Caco-2 (cell line): Measurements from ENCODE around the gene TEF. TPM values are rescaled to one million over a fixed set of nuclear protein-coding genes. Genes with fewer than 3 reads are reported as not detected.

Source experiments
- BruUV-seq: library from RNA; stranded (reverse); fragments of 400-500 nt; replicated peaks from 2 replicates; lab custom pipeline; 2021; lab: Mats Ljungman, UMichigan
- CTCF ChIA-PET: fragments of 300-600 bp; sonication (Branson Sonifier 250); formaldehyde crosslinking; loops from one replicate; lab custom pipeline; 2022; ENCODE audit warnings: antibody characterized with exemption; lab: Charles Lee
- POLR2A ChIA-PET: fragments of 300-600 bp; sonication (Branson Sonifier 250); formaldehyde crosslinking; loops from one replicate; lab custom pipeline; 2022; ENCODE audit warnings: antibody characterized with exemption; lab: Charles Lee
- DNase-seq, 2 experiments: peaks; one replicate each; pipeline versions ENCODE4 v3.0.0 to v3.0.0-alpha.2; 2020 to 2022
- H3K27me3 ChIP-seq: replicated peaks from 2 replicates; pipeline ENCODE4 v1.6.0; 2011; ENCODE audit warnings: low read length; ENCODE audit not compliant: control insufficient read depth, insufficient read depth
- H3K36me3 ChIP-seq: 2 replicates; pipeline ENCODE4 v1.5.1; 2011; ENCODE audit warnings: low read length; ENCODE audit not compliant: control insufficient read depth, insufficient read depth
- H3K4me1 ChIP-seq: fragments of 250-450 bp; sonication (Bioruptor Pico); 2 replicates; pipeline ENCODE4 v1.5.1; 2020; ENCODE audit warnings: mild to moderate bottlenecking
- H3K4me3 ChIP-seq: 2 replicates; pipeline ENCODE4 v1.5.1; 2011; ENCODE audit warnings: low read depth, mild to moderate bottlenecking, control low read depth, low read length
- H3K9me3 ChIP-seq: fragments of 250-450 bp; sonication (Bioruptor Pico); 2 replicates; pipeline ENCODE4 v1.5.1; 2020; ENCODE audit warnings: mild to moderate bottlenecking, moderate library complexity
- H3K27ac Mint-ChIP-seq: one replicate; pipeline ENCODE4 v1.8.0; 2022; ENCODE audit warnings: mixed read lengths; ENCODE audit not compliant: unreplicated experiment
- H3K27me3 Mint-ChIP-seq: one replicate; pipeline ENCODE4 v1.8.0; 2022; ENCODE audit warnings: mixed read lengths; ENCODE audit not compliant: insufficient read depth, unreplicated experiment
- H3K36me3 Mint-ChIP-seq: one replicate; pipeline ENCODE4 v1.8.0; 2022; ENCODE audit warnings: mild to moderate bottlenecking, mixed read lengths; ENCODE audit not compliant: insufficient read depth, unreplicated experiment
- H3K4me1 Mint-ChIP-seq: one replicate; pipeline ENCODE4 v1.8.0; 2022; ENCODE audit warnings: low read depth, mixed read lengths; ENCODE audit not compliant: unreplicated experiment
- H3K4me3 Mint-ChIP-seq: one replicate; pipeline ENCODE4 v1.8.0; 2022; ENCODE audit warnings: mild to moderate bottlenecking, moderate library complexity, mixed read lengths; ENCODE audit not compliant: unreplicated experiment
- H3K9me3 Mint-ChIP-seq: one replicate; pipeline ENCODE4 v1.8.0; 2022; ENCODE audit warnings: mixed read lengths; ENCODE audit not compliant: unreplicated experiment
- CTCF ChIP-seq, 2 experiments: fragments of 200-600 bp in 1 of 2; IDR thresholded peaks; 1 replicate in 1 of 2; 2 replicates in 1 of 2; pipeline versions ENCODE4 v1.5.1 to v1.8.0; 2011 to 2022; ENCODE audit warnings: antibody characterized with exemption in 1 of 2, control low read depth in 1 of 2, inconsistent platforms in 1 of 2, low read depth in 1 of 2, low read length in 1 of 2, mild to moderate bottlenecking in 1 of 2, moderate library complexity in 1 of 2; ENCODE audit not compliant: insufficient read depth in 1 of 2, severe bottlenecking in 1 of 2, unreplicated experiment in 1 of 2
- intact Hi-C: fragments of 100-400 bp; cut with micrococcal nuclease; formaldehyde crosslinking; loops from one replicate; pipeline ENCODE4 v1.10.0; 2022; ENCODE audit not compliant: unreplicated experiment
- total RNA-seq: library from RNA; stranded (reverse); gene quantifications from 2 replicates; pipeline ENCODE4 v1.2.3, GENCODE V29; 2022

The TEF gene
- total RNA-seq, 1 experiment from 2014 or later, result 13.8 TPM

DNA sequence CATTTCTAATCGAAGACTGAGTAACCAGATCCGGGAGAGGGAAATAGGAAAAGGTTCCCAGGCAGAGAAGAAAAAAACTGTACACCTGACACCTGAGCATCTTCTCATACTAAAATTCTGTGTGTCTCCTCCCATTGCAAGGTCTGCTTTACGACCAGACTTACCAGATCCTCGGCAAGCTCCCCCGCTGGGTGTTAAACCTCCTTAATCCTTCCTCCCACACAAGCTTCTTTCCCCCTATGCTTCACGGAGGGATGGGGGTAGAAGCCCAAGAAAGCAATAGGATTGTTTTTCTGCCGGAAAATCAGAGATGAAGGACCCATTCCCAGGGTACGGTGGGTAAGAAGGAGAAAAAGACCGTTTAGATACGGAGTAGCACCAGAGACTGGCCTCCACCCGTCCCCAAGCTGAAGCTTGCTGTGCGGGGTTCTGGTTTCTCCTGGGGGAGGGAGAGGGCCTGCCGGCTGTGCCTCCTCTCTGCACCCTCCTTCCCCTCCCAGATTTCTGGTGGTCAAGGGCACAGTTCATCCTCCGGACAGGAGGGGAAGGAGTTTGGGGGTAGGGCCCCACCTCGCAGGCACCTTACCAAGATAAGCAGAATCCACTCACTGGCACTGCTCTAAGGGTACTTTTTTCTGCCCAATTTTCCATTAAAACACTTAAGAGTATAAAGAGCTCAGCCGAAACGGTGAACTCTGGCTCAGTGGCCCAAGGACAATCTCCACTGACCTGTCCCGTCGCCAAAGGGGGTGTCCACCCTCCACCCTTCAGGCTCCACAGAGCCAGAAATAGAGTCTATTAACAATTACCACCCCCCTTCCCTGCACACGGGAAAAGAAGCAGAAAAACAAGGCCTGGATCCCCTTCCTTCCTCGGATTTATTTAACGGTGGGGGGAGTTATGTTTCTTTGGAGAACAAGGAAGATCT lies 63.7 kb downstream of the TEF start:
- no peak for DNase-seq
- POLR2A ChIA-PET, result interaction anchor here (0.5 to 6.2 kb wide), 3 partner anchors 23 to 64 kb away, joined by 3 to 122 read pairs (median 3); partner anchors contain the start of genes ACO2, PHF5A and TEF
- Histone ChIP-seq H3K4me3 (peak overlapping the region; percentile 93), H3K27me3 (no peaks in the 10 kb centered on the region), H3K9me3 (no peaks in the 10 kb centered on the region), H3K4me1 (no peaks in the 10 kb centered on the region; the same call in 1 of the 2 replicates), H3K36me3 (no peaks in the 10 kb centered on the region)
- Mint-ChIP-seq H3K4me1 (peaks cover 9% of the 10 kb centered on the region), H3K9me3 (no peaks in the 10 kb centered on the region), H3K4me3 (peak overlapping the region; percentile 99), H3K27ac (peak overlapping the region; percentile 98), H3K36me3 (peaks cover 80% of the 10 kb centered on the region), H3K27me3 (no peaks in the 10 kb centered on the region)
- BruUV-seq, result TSS peak; percentile 37
- intact Hi-C loops, result loop anchor here (1.0 kb wide), 1 partner anchor 159 kb away; the partner anchor contains the start of gene RANGAP1
- CTCF ChIA-PET, result interaction anchor here (0.6 to 1.5 kb wide), 6 partner anchors 9 to 442 kb away, joined by 3 to 8 read pairs (median 4); partner anchors contain the start of genes ACO2 and PHF5A
- no peak for TF ChIP-seq CTCF (IDR thresholded peaks at IDR 0.05; ENCODE audit: insufficient read depth in 1 of 2, low read depth in 1 of 2, low read length in 1 of 2, severe bottlenecking in 1 of 2, unreplicated experiment in 1 of 2)

GRCh38 chr22:41446057-41446501 lies 64.3 kb downstream of the TEF start:
- Mint-ChIP-seq H3K4me3 (peak overlapping the region; percentile 99), H3K36me3 (peaks cover 78% of the 10 kb centered on the region), H3K4me1 (peaks cover 9% of the 10 kb centered on the region), H3K27me3 (no peaks in the 10 kb centered on the region), H3K9me3 (no peaks in the 10 kb centered on the region), H3K27ac (peak overlapping the region; percentile 98)
- no TSS peak for BruUV-seq
- Histone ChIP-seq H3K27me3 (no peaks in the 10 kb centered on the region), H3K9me3 (no peaks in the 10 kb centered on the region), H3K36me3 (no peaks in the 10 kb centered on the region), H3K4me3 (peak overlapping the region; percentile 93), H3K4me1 (no peaks in the 10 kb centered on the region; the same call in 1 of the 2 replicates)
- POLR2A ChIA-PET, result interaction anchor here (0.5 to 6.2 kb wide), 9 partner anchors 13 to 160 kb away, joined by 3 to 122 read pairs (median 4); partner anchors contain the start of genes ACO2, PHF5A, PMM1 and RANGAP1
- intact Hi-C loops, result loop anchor here (1.0 kb wide), 1 partner anchor 160 kb away; the partner anchor contains the start of gene RANGAP1
- no peak for TF ChIP-seq CTCF (IDR thresholded peaks at IDR 0.05; ENCODE audit: insufficient read depth in 1 of 2, low read depth in 1 of 2, low read length in 1 of 2, severe bottlenecking in 1 of 2, unreplicated experiment in 1 of 2)
- no peak for DNase-seq
- CTCF ChIA-PET, result interaction anchor here (0.6 to 1.5 kb wide), 5 partner anchors 23 to 443 kb away, joined by 3 to 8 read pairs (median 4); partner anchors contain the start of genes ACO2 and PHF5A
